Ovary (tissue), 3 donors: ENCODE results near the gene PCNX3.

Experiments used
- EP300 ChIP-seq: sonication (generic); formaldehyde crosslinking; IDR thresholded peaks from one replicate; pipeline ENCODE4 v1.6.1; 2017; ENCODE audit warnings: antibody characterized with exemption
- POLR2A ChIP-seq: fragments of 450-650 bp; IDR thresholded peaks from one replicate; pipeline ENCODE4 v1.6.1; 2017; ENCODE audit warnings: antibody characterized with exemption, mild to moderate bottlenecking, moderate library complexity
- TF ChIP-seq, protein P1 (sequence below), 3 donors: fragments of 450-650 bp in 2 of 3; fragments of 200-600 bp in 1 of 3; IDR thresholded peaks; one replicate each; pipeline versions ENCODE4 v1.5.1 to v1.8.0; 2016 to 2022; ENCODE audit warnings: antibody characterized with exemption in 3 of 3, mild to moderate bottlenecking in 1 of 3
- donor health status: DM: no; HTN: no; CAD: no.

GRCh38 chr11:65599955-65600246, 15.7 kb upstream of the PCNX3 start:
- TF ChIP-seq POLR2A: no peak
- TF ChIP-seq, protein P1, sequence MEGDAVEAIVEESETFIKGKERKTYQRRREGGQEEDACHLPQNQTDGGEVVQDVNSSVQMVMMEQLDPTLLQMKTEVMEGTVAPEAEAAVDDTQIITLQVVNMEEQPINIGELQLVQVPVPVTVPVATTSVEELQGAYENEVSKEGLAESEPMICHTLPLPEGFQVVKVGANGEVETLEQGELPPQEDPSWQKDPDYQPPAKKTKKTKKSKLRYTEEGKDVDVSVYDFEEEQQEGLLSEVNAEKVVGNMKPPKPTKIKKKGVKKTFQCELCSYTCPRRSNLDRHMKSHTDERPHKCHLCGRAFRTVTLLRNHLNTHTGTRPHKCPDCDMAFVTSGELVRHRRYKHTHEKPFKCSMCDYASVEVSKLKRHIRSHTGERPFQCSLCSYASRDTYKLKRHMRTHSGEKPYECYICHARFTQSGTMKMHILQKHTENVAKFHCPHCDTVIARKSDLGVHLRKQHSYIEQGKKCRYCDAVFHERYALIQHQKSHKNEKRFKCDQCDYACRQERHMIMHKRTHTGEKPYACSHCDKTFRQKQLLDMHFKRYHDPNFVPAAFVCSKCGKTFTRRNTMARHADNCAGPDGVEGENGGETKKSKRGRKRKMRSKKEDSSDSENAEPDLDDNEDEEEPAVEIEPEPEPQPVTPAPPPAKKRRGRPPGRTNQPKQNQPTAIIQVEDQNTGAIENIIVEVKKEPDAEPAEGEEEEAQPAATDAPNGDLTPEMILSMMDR (IDR thresholded peaks at IDR 0.05): no peak
- TF ChIP-seq EP300: no peak
